ENCODE data around the gene NPC1.

DNA sequence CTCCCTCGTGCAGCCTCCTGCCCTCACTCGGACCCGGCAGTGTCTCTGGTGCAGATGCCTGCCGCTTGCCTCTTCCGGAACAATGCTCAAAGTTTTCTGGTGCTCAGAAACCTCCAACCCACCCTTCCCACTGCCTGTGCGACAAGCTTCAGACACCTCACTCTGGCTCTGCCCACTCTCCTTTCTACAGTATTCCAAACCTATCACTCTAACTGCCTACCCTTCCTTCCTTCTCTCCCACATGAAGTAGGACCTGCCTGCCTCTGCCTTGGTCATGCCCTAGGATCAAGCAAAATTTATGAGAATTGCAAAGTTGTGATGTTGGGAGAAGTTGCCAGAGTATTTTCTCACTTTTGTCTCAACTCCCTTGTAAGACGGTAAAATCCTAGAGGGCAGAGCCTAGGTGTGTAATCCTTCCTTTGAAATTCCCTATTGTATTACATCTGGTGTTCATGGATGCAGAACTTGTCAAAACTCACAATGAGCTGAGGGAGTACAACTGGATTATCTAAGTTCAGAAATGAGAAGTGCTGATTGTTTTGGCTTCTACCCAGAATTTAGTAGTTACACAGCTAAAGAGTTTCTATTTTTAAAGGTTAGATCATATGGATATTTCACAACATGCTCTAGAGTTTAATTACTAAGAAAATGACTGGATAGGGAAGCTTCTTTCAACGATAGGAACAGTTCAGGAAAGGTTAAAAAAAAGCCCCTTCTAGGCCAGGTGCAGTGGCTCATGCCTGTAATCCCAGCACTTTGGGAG lies 7.2 kb downstream of the NPC1 start:
- no peak for TF ChIP-seq POLR2AphosphoS5 (IDR thresholded peaks at IDR 0.05; ENCODE audit: low read depth, low read length)
- no peak for TF ChIP-seq TAF1 (IDR thresholded peaks at IDR 0.05; ENCODE audit: borderline replicate concordance, insufficient read depth, low read length)
- TF ChIP-seq SIN3A (IDR thresholded peaks at IDR 0.05; ENCODE audit: borderline replicate concordance, insufficient read depth, low read length) = no peak
- no peak for TF ChIP-seq REST (IDR thresholded peaks at IDR 0.05; ENCODE audit: insufficient read depth in 1 of 2, low read depth in 2 of 2, low read length in 2 of 2)

Measured in PFSK-1 (cell line).